Measurements from ENCODE around the gene GUCA1C.

GUCA1C gene

DNA sequence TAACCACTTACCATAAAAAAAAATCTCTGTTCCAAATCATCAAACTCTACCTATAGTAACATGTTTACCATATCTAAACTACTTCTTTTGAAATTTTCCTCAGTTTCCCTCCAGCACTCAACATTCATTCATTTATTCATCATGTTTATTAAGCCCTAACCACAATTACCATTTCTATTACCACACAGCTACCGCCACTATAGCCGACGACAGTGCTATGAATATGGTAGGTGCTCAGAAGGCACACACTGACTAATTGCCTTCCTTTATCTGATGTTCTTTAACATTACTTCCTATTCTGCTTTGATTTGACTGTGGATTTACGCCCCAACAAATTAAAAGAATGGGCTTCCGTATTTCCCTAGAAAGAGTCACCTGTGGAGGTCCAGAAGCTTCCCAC is 43.9 kb downstream of the GUCA1C start:
- no peak for DNase-seq (ENCODE audit: low read depth in 2 of 2, low spot score in 1 of 2)

- no peak for DNase-seq (ENCODE audit: low read depth in 2 of 2, low spot score in 1 of 2)
Measured at GRCh38 chr3:108907194-108907593, 46.5 kb downstream of the GUCA1C start.

DNA sequence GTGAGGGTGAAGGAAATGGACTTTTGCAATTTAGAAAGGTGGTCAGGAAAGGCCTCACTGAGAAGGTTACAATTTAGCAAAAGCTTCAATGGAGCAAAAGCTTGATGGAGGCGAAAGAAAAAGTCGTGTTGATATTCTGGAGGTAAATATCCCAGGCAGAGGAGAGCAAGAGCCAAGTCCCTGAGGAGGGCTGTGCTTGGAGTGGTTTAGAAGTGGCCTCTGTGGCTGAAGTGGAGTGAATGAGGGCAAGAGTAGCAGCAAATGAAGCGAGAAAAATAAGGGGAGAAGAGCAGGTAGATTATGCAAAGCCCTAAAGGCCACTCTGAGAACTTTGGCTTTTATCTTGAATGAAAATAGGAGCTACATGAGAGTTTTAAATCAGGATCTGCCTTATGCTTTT is 54.1 kb downstream of the GUCA1C start:
- no peak for DNase-seq (ENCODE audit: low read depth in 2 of 2, low spot score in 1 of 2)

DNA sequence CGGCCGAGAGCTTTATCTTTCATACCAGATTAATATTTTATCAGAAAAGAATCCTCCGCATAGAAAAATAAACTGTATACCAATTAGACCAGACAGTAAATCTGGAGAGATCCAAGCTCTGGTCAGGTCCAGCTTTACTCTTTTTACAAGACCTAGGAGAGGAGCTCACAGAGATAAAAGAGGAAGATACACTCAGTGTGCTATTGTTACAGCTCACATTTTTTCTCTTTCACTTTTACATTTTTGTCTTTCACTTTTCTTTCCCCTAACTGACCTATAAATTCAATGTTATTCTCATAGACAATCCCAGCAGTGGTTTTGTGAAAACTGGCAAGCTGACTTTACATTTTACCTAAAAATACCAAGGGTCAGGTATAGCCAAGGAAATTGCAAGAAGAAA is 55.8 kb downstream of the GUCA1C start:
- DNase-seq (ENCODE audit: low read depth in 2 of 2, low spot score in 1 of 2), result no peak

DNA sequence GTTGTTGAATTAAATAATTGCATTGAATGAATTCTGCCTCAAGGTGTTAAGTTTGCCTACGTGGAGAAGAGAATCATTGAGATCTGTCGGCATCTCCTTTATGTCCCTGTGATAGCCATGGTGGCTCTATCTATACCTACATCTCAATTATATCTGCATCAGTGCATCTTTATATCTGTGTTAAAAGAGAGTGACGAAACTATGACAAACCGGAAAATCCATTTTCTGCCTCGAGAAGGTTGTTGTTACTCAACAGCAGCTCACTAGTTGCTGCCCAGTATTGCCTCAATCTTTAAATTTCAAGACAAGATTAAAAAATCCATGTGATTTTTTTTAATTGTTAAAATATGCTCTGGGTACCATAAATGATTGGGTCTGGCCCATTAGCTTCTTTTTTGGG is 58.7 kb downstream of the GUCA1C start:
- DNase-seq (ENCODE audit: low read depth in 2 of 2, low spot score in 1 of 2), result no peak

GRCh38 chr3:108891833-108892232 is 61.8 kb downstream of the GUCA1C start:
- no peak for DNase-seq (ENCODE audit: low read depth in 2 of 2, low spot score in 1 of 2)

GRCh38 chr3:108887777-108888176 is 65.9 kb downstream of the GUCA1C start:
- DNase-seq (ENCODE audit: low read depth in 2 of 2, low spot score in 1 of 2), result no peak

- DNase-seq (ENCODE audit: low read depth in 2 of 2, low spot score in 1 of 2), result no peak
Measured at GRCh38 chr3:108887121-108887520, 66.6 kb downstream of the GUCA1C start.

DNA sequence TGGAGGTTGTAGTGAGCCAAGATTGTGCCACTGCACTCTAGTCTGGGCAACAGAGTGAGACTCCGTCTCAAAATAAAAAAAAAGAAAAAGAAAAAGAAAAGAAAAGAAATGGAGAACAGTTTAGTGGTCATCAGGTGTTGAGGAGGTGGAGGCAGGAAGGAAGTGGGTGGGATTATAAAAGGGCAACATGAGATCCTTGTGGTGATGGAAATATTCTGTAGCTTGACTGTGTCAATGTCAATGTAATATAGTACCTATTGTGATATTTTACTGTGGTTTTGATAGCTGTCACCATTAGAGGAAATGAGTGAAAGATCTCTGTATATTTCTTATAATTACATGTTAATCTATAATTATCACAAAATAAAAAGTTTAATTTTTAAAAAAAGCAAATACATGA is 70.3 kb downstream of the GUCA1C start:
- no peak for DNase-seq (ENCODE audit: low read depth in 2 of 2, low spot score in 1 of 2)

DNA sequence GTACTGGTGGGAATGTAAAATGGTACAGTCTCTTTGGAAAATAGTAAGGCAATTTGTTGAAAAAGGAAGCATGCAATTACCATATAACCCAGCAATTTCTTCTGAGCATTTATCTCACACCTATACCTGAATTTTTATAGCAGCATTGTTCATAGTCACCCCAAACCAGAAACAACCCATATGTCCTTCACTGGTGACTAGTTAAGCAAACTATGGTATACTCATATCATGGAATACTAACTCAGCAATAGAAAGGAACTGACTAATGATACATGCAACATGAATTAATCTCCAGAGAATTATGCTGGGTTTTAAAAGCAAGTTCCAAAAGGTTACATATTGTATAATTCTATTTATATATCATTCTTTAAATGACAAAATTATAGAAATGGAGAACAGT is 70.9 kb downstream of the GUCA1C start:
- no peak for DNase-seq (ENCODE audit: low read depth in 2 of 2, low spot score in 1 of 2)

- no peak for DNase-seq (ENCODE audit: low read depth in 2 of 2, low spot score in 1 of 2)
Measured at GRCh38 chr3:108879915-108880314, 73.8 kb downstream of the GUCA1C start.

DNA sequence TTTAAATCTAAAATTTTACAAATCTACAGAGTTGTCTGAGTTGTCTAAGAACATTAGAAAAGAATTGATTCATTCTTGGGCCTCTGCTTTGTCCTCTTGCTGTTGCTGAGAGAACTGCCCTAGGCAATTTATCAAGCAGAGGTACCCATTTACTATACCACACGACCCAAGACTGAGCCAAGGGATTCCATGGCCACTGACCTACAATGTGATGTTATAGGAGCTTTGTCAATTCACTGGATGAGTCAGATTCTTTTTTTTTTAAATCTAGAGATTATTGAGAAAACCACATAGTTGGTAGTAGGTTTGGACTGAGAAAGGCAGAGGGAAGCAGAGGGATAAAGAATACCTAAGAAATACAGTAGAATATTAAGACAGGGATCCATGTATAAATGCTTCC is 75.8 kb downstream of the GUCA1C start:
- no peak for DNase-seq (ENCODE audit: low read depth in 2 of 2, low spot score in 1 of 2)

DNA sequence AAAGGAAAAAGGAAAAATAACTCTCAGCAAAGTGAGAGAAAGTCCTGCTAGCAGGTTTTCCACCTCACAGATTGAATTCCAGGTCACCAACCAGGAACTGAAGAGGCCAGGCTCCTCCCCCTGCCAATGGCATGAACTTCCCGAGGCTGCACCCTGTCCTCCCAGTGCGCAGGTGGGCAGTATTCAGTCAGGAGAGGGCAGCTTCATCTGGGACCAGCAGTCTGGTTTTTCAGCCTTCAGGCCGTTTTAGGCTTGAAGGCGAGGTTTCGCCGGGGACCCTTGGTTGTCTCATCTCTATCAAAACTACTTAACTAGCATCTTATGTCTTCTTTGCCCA is 89.9 kb downstream of the GUCA1C start:
- DNase-seq (ENCODE audit: low read depth in 2 of 2, low spot score in 1 of 2), result no peak

DNA sequence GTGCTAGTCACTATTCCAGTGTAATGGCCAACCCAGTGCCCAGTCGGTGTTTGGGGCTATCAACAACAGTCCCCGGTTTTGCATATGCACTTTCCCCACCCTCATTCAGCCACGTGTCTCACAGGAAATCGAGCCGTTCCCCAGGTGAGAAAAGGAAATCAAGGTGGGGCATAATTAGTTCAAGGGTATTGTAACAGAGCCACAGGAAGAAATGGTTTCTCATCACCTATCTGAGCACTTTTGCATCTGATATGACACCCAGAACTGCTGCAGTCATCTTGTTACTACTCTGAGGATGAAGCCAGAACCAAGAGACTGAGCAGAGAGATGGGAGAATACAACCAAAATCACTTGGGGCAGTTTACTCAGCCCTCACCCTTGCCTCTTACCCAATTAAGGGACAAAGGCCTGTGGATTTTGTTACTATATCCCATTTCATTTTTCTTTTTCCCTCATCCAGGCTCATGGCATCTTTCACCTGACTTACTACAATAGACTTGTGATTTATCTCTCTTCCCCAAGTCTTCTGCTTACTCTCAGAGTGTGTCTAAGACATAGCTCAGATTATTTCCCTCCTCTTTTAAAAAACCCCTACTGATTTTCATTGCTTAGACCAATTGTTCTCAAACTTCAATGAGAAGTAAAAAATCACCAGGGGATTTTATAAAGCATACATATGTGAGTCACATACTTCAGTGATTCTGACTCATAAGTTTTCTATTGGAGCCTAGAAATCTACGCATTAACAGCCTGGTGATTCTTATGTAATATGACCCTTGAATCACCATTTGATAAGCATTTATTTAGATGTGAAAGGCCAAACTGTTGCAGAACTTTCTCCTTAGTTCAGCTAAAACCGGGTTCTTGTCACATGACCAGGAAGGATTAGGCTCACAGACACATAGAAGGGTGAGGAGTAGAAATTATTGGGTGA is 90.5 kb downstream of the GUCA1C start:
- DNase-seq (ENCODE audit: low read depth in 2 of 2, low spot score in 1 of 2), result no peak

DNA sequence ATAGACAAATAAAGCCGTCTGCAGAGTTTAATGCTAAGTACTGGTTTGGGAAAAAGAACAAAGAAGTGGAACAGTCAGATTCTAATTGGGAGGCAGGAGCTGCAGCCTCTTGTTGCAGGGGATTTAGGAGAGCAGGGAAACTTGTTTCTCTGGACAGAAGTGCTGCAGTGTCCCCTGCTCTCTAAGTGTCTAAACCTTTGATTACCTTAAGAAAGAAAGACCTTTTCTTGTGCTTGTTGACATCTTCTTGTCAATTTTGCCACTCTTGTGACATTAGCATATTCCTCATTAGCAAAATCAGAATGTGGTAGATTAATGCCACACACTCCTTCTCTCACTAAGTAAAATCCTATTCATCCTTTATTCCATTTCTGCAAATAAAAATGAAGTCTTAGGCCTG is 92.3 kb downstream of the GUCA1C start:
- no peak for DNase-seq (ENCODE audit: low read depth in 2 of 2, low spot score in 1 of 2)

All from stimulated activated CD8-positive, alpha-beta memory T cell treated with anti-CD3 and anti-CD28 coated beads, Interleukin-4, amount 100 ng/mL, for 1 hour (primary cell).